ENCODE data around the gene WDFY3. TPM values are rescaled to one million over a fixed set of nuclear protein-coding genes. Genes with fewer than 3 reads are reported as not detected.

The WDFY3 gene
- total and polyA plus RNA-seq, 2 of the 4 experiments (the other 2 are of a cell fraction): 12.5 to 58.1 TPM

DNA sequence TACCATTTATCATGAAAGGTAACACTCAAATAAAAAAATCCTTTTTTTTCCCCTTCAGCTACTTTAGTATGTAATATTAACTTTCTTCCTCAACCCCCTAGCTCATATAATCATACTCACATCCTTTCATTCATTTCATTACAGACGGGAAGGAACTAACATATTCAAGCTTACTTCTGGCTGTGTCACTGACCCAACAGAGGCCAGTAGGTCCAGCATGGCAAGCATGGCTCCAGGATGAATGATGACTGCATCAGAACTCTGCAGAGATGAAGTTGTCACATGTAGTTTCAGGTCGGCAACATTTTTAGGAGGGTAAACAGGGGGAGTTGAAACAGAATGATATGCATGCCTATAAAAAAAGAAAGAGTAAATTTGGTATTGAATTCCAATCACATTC, 163.4 kb downstream of the WDFY3 start:
- in situ Hi-C loops (cut with MboI; ENCODE audit: low sequenced_read_pairs) (no loop called here), intact Hi-C loops (cut with micrococcal nuclease) (loop anchor here (5.0 kb wide), 1 partner anchor 144 kb away; no protein-coding TSS in a partner anchor), dilution Hi-C loops (cut with HindIII; ENCODE audit: low sequenced_read_pairs, unreplicated experiment) (no loop called here)
- Histone ChIP-seq H3K27ac (ENCODE audit: insufficient read depth, low read length) (no peak overlapping the region), H2BK15ac (ENCODE audit: low read depth, low read length) (no peak overlapping the region), H2AK5ac (ENCODE audit: low read depth, low read length) (no peak overlapping the region), H3K9me3 (ENCODE audit: control insufficient read depth, insufficient read depth, low read length) (no peaks in the 10 kb centered on the region), H3K23ac (ENCODE audit: low read depth, low read length) (no peak overlapping the region), H2BK20ac (ENCODE audit: low read depth, low read length) (no peak overlapping the region), H4K91ac (ENCODE audit: insufficient read depth, low read depth, low read length) (no peak overlapping the region), H3K4me3 (ENCODE audit: insufficient read depth, low read depth, low read length) (no peak overlapping the region), H3K4me2 (ENCODE audit: low read depth, low read length) (no peak overlapping the region), H3K4ac (ENCODE audit: low read depth, low read length) (no peak overlapping the region), H3K36me3 (ENCODE audit: control insufficient read depth, insufficient read depth, low read length) (peaks cover 10% of the 10 kb centered on the region), H2BK5ac (ENCODE audit: low read depth, low read length, poor library complexity, severe bottlenecking) (no peak overlapping the region), H4K8ac (ENCODE audit: low read depth in 2 of 2, low read length in 2 of 2) (no peak overlapping the region), H3K27me3 (ENCODE audit: control insufficient read depth, insufficient read depth, low read length) (no peaks in the 10 kb centered on the region), H3K9me1 (ENCODE audit: insufficient read depth, low read length) (peaks cover 2% of the 10 kb centered on the region; the same call in 1 of the 2 replicates), H3K18ac (ENCODE audit: low read depth, low read length) (no peak overlapping the region), H3K9ac (ENCODE audit: low read depth, low read length) (no peak overlapping the region), H3K79me1 (ENCODE audit: low read depth in 1 of 2, low read length in 2 of 2) (peaks cover 0 to 8% of the 10 kb centered on the region in 2 experiments; a peak in 3 of 4 replicates), H2BK120ac (ENCODE audit: low read depth, low read length) (no peak overlapping the region), H4K5ac (ENCODE audit: low read depth, low read length) (no peak overlapping the region), H2AFZ (replicated peaks; ENCODE audit: low read length, poor library complexity) (no peak overlapping the region), H3K4me1 (ENCODE audit: control insufficient read depth, insufficient read depth, low read length) (no peaks in the 10 kb centered on the region; the same call in 1 of the 2 replicates), H2AK9ac (replicated peaks; ENCODE audit: low read depth, low read length, poor library complexity) (no peak overlapping the region), H4K20me1 (ENCODE audit: insufficient read depth, low read length) (no peaks in the 10 kb centered on the region), H3K56ac (ENCODE audit: extremely low read depth, insufficient read depth, low read length) (no peak overlapping the region), H3K14ac (replicated peaks; ENCODE audit: low read depth, low read length) (no peak overlapping the region)
- TF ChIP-seq, protein P1, sequence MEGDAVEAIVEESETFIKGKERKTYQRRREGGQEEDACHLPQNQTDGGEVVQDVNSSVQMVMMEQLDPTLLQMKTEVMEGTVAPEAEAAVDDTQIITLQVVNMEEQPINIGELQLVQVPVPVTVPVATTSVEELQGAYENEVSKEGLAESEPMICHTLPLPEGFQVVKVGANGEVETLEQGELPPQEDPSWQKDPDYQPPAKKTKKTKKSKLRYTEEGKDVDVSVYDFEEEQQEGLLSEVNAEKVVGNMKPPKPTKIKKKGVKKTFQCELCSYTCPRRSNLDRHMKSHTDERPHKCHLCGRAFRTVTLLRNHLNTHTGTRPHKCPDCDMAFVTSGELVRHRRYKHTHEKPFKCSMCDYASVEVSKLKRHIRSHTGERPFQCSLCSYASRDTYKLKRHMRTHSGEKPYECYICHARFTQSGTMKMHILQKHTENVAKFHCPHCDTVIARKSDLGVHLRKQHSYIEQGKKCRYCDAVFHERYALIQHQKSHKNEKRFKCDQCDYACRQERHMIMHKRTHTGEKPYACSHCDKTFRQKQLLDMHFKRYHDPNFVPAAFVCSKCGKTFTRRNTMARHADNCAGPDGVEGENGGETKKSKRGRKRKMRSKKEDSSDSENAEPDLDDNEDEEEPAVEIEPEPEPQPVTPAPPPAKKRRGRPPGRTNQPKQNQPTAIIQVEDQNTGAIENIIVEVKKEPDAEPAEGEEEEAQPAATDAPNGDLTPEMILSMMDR (conservative IDR thresholded peaks at IDR 0.05; ENCODE audit: low read depth, low read length): no peak
- no peak for TF ChIP-seq RFX5 (IDR thresholded peaks at IDR 0.05; ENCODE audit: low read depth, low read length)
- BruUV-seq (replicated peaks): no TSS peak
- CTCF ChIA-PET: interaction anchor here (0.5 kb wide), 1 partner anchor 25 kb away, joined by 3 read pairs; no protein-coding TSS in a partner anchor
- ATAC-seq (ENCODE audit: low read depth): no peak
- POLR2A ChIA-PET (ENCODE audit: unreplicated experiment): no interaction called here
- no CpG with 5 or more reads among the region's 2 CpGs for WGBS, 2 experiments (ENCODE audit: extremely low coverage in 2 of 2, insufficient read length in 1 of 2)
- DNase-seq: no peak
